Transverse colon (tissue), 4 donors: ENCODE measurements around the gene FBXO17. TPM values are rescaled to one million over a fixed set of nuclear protein-coding genes. Genes with fewer than 3 reads are reported as not detected.

Experiments used
- DNase-seq: peaks from one replicate; pipeline ENCODE4 v3.0.0-alpha.2; 2019
- H3K27ac ChIP-seq, 4 donors: fragments of 200-600 bp; sonication (generic); 2 replicates each; pipeline ENCODE4 v1.5.1; 2016 to 2018; ENCODE audit warnings: inconsistent platforms in 4 of 4
- H3K27me3 ChIP-seq: fragments of 200-600 bp; sonication (generic); 2 replicates; pipeline ENCODE4 v1.5.1; 2017; ENCODE audit warnings: inconsistent platforms
- H3K36me3 ChIP-seq, 4 donors: fragments of 200-600 bp; sonication (generic); 2 replicates each; pipeline ENCODE4 v1.5.1; 2017 to 2019; ENCODE audit warnings: inconsistent platforms in 4 of 4
- H3K4me1 ChIP-seq, 4 donors: fragments of 200-600 bp; sonication (generic); 2 replicates each; pipeline ENCODE4 v1.5.1; 2017 to 2020; ENCODE audit warnings: inconsistent platforms in 4 of 4
- H3K4me3 ChIP-seq, 4 donors: fragments of 200-600 bp; sonication (generic); 1 replicate in 1 of 4; 2 replicates in 3 of 4; pipeline versions ENCODE4 v1.5.1 to v1.6.1; 2017 to 2019; ENCODE audit warnings: inconsistent platforms in 4 of 4
- H3K9me3 ChIP-seq, 2 donors: fragments of 200-600 bp; sonication (generic); 2 replicates each; pipeline ENCODE4 v1.5.1; 2017 to 2019; ENCODE audit warnings: inconsistent platforms in 2 of 2
- EP300 ChIP-seq: sonication (generic); formaldehyde crosslinking; IDR thresholded peaks from one replicate; pipeline ENCODE4 v1.6.1; 2017; ENCODE audit warnings: antibody characterized with exemption, low read depth
- POLR2A ChIP-seq: fragments of 450-650 bp; IDR thresholded peaks from one replicate; pipeline ENCODE4 v1.6.1; 2016; ENCODE audit warnings: antibody characterized with exemption, mild to moderate bottlenecking, moderate library complexity
- POLR2AphosphoS5 ChIP-seq, 3 donors: sonication (generic); formaldehyde crosslinking; IDR thresholded peaks; one replicate each; pipeline ENCODE4 v1.6.1; 2016; ENCODE audit warnings: antibody characterized with exemption in 3 of 3
- WGBS, 2 donors: methylation state at CpG; one replicate each; pipeline ENCODE4 v1.1.5; 2018; ENCODE audit warnings: low coverage in 1 of 2; 5-methylcytosine and 5-hydroxymethylcytosine counted together
- in situ Hi-C, 4 donors: fragments of 200-750 bp; cut with MboI; loops; one replicate each; pipeline versions ENCODE4 v1.15.0 to v1.15.1; 2017; ENCODE audit warnings: low sequenced_read_pairs in 3 of 4, low pct_ligation_motif_present in 1 of 4, low pct_unique_long_range_greater_than_20kb in 1 of 4
- intact Hi-C: fragments of 100-400 bp; cut with DNase I; formaldehyde crosslinking; loops from one replicate; pipeline ENCODE4 v1.15.1; 2023; ENCODE audit warnings: low total_unique reads
- total RNA-seq, 4 donors: library from RNA; depleted of rRNA; stranded (reverse); fragments of >200 nt; gene quantifications; one replicate each; pipeline ENCODE4 v1.1.0, GENCODE V29; 2016
- TF ChIP-seq, protein P1 (sequence below), 5 experiments: fragments of 200-600 bp in 3 of 5; fragments of 450-650 bp in 2 of 5; sonication (generic) in 3 of 5; IDR thresholded peaks; 1 replicate in 2 of 5; 2 replicates in 3 of 5; pipeline ENCODE4 v1.5.1; 2016 to 2017; ENCODE audit warnings: antibody characterized with exemption in 5 of 5, inconsistent platforms in 3 of 5, mild to moderate bottlenecking in 2 of 5, moderate library complexity in 1 of 5

Gene FBXO17
- total RNA-seq, 4 donors from 2014 or later: 2.2 to 7.8 (median 2.4) TPM

DNA sequence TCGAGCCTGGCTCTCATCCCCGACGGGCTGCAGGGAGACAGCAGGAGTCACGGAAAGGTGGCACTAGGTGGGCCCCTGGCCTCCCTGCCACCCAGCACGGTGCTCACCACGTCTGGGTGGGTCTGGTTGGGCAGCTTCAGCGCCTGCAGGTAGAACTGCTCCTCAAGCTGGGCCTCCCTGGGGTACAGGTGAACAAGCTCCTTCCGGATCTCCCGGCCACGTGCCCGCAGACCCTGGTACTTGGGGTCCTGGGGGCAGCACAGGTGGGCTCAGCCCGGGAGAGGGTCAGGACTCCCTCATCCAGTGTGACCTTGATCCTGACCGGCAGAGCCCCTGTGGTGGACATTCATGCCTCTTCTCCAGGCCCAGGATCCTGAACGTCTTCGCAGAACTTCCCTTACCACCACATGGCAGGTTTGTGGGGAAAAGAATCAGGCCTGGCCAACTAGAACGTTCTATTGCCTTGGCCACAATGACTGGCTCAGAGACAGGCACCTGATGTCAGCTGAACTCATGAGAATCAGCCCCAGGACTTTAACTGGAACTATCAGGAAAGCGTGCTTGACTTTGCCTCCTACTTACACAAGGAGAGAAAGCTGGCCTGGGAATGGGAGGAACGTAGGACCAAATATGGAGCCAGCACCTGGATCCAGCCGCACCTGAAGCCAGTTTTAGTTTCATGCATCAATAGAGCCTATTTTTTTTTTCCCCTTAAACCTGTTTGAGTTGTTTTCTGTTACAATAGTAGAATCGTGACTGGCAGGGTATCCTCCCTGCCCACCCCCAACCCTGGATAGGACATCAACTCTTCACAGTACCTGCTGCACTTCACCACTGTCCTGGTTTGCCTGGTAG, 53.9 kb downstream of the FBXO17 start:
- 87 to 100% methylated on average over 1 to 16 of the region's 20 CpGs for WGBS, 2 donors
- intact Hi-C loops: no loop called here

DNA sequence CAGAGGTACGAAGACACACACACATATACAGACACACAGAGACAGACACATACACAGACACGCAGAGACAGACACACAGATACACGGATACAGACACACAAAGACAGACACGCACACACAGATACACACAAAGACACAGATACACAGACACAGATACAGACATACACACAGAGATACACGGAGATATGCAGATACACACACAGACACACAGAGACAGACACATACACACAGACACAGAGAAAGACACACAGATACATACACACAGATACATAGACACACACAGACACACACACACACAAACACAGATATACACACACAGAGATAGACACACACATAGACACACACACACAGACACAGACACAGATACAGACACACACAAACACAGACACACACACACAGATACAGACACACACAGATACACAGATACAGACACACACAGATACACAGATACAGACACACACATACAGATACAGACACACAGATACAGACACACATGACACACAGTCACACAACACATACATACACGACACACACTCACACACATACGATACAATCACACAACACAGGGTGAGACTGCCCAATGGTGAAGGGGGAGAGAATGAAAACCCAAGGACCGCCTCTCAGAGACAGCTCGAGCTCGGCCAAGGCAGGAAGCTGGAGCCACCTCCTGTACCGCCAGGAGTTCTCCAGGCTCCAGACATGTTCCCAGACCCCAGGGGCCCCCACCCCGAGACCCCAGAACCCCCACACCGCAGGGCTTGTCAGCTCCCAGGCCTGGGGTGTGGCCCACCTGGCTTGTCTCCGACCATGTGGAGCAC, 54.7 kb downstream of the FBXO17 start:
- WGBS, 2 donors: 63 to 76% methylated on average over 2 to 14 of the region's 14 CpGs
- in situ Hi-C loops: no loop called here

More for the DNA sequence above, 53.9 kb downstream of the FBXO17 start:
- TF ChIP-seq, protein P1, sequence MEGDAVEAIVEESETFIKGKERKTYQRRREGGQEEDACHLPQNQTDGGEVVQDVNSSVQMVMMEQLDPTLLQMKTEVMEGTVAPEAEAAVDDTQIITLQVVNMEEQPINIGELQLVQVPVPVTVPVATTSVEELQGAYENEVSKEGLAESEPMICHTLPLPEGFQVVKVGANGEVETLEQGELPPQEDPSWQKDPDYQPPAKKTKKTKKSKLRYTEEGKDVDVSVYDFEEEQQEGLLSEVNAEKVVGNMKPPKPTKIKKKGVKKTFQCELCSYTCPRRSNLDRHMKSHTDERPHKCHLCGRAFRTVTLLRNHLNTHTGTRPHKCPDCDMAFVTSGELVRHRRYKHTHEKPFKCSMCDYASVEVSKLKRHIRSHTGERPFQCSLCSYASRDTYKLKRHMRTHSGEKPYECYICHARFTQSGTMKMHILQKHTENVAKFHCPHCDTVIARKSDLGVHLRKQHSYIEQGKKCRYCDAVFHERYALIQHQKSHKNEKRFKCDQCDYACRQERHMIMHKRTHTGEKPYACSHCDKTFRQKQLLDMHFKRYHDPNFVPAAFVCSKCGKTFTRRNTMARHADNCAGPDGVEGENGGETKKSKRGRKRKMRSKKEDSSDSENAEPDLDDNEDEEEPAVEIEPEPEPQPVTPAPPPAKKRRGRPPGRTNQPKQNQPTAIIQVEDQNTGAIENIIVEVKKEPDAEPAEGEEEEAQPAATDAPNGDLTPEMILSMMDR (IDR thresholded peaks at IDR 0.05): no peak
- TF ChIP-seq POLR2AphosphoS5 (IDR thresholded peaks at IDR 0.05) (no peak), POLR2A (no peak), EP300 (no peak)
- no peak for DNase-seq
- Histone ChIP-seq H3K36me3 (peaks cover 0 to 14% (median 0%) of the 10 kb centered on the region in 4 donors), H3K27me3 (no peaks in the 10 kb centered on the region), H3K4me1 (no peaks in the 10 kb centered on the region), H3K4me3 (no peak overlapping the region), H3K9me3 (no peaks in the 10 kb centered on the region), H3K27ac (no peak overlapping the region)
- in situ Hi-C loops: no loop called here

DNA sequence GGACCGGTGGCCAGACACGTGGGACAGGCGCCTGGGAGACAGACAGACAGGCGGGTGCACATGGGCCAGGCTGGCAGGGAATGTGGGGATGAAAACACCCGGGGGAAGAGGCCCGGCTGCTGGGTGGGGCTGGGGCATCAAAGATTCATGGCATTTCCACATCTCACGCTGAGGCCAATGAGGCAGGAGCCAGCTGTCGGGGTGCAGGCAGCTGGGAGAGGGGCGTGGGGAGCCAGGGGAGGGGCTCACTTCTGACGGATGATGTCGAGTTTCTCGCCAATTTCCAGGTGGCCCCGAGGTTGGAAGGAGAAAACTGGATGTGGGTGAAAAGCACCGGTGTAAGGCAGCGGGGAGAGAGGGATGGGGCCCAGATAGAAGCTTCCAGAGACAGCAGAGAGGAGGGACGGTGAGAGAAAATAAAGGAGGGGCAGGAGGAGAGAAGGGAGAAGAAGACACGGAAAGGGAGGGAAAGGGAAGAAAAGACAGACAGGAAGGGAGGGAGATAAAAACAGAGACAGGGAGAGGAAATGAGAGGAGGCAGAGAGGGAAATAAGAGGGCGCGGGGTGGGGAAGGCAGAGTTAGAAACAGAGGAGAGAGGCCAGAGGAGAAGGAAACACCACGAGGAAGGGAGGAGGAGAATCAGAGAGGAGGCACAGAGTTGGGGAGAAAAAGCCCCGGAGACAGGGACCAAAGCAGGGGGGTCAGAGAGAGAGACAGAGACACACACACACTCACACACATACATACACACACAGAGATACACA, 55.5 kb downstream of the FBXO17 start:
- in situ Hi-C loops (no loop called here), intact Hi-C loops (no loop called here)
- Histone ChIP-seq H3K27ac (no peak overlapping the region), H3K27me3 (no peaks in the 10 kb centered on the region), H3K4me3 (no peak overlapping the region), H3K4me1 (no peaks in the 10 kb centered on the region), H3K36me3 (peaks cover 0 to 8% (median 0%) of the 10 kb centered on the region in 4 donors), H3K9me3 (no peaks in the 10 kb centered on the region)
- WGBS, 2 donors: 68 to 71% methylated on average over 14 to 21 of the region's 21 CpGs
- no peak for DNase-seq
- TF ChIP-seq, protein P1 (IDR thresholded peaks at IDR 0.05): no peak
- TF ChIP-seq POLR2AphosphoS5 (IDR thresholded peaks at IDR 0.05) (no peak), POLR2A (no peak), EP300 (no peak)

More for the DNA sequence above, 54.7 kb downstream of the FBXO17 start:
- H3K27ac ChIP-seq: no peak overlapping the region
- no peaks in the 10 kb centered on the region for H3K27me3 ChIP-seq
- no peaks in the 10 kb centered on the region for H3K4me1 ChIP-seq
- no peak overlapping the region for H3K4me3 ChIP-seq
- intact Hi-C loops: no loop called here
- no peak for TF ChIP-seq POLR2AphosphoS5 (IDR thresholded peaks at IDR 0.05)
- no peak for TF ChIP-seq EP300
- no peak for TF ChIP-seq POLR2A
- TF ChIP-seq, protein P1 (IDR thresholded peaks at IDR 0.05): no peak
- DNase-seq: no peak
- peaks cover 0 to 14% (median 0%) of the 10 kb centered on the region in 4 donors for H3K36me3 ChIP-seq
- no peaks in the 10 kb centered on the region for H3K9me3 ChIP-seq
